Astrocyte of the cerebellum (primary cell): ENCODE results near the gene SERHL2.
"Not testable (repeated sequence)": the region's sequence is repeated elsewhere in the genome, so short reads cannot be mapped to it uniquely, and the experiment has no call there.

Experiments
- DNase-seq: peaks from one replicate; pipeline ENCODE4 v3.0.0-alpha.2; 2011; ENCODE audit warnings: low read depth
- H3K4me3 ChIP-seq: 2 replicates; pipeline ENCODE4 v1.5.1; 2011; ENCODE audit warnings: mild to moderate bottlenecking, low read depth, low read length, moderate library complexity
- CTCF ChIP-seq: IDR thresholded peaks from 2 replicates; pipeline ENCODE4 v1.5.1; 2012; ENCODE audit warnings: low read length, low read depth, moderate library complexity, mild to moderate bottlenecking; ENCODE audit errors: missing control alignments
- in situ Hi-C: cut with HindIII; loops from 2 replicates; pipeline ENCODE4 v1.10.0; 2017; ENCODE audit warnings: low sequenced_read_pairs

Gene SERHL2

GRCh38 chr22:42615092-42615859, 61.5 kb downstream of the SERHL2 start:
- no peak for TF ChIP-seq CTCF
- peak; percentile 99 for DNase-seq
- in situ Hi-C loops, result no loop called here
- peak overlapping the region; percentile 86 for H3K4me3 ChIP-seq

- in situ Hi-C loops, H3K4me3 ChIP-seq: not testable (repeated sequence)
Observed at GRCh38 chr22:42615860-42616175, 62.1 kb downstream of the SERHL2 start.

GRCh38 chr22:42617155-42617983, 63.6 kb downstream of the SERHL2 start:
- in situ Hi-C loops, result no loop called here
- no peak overlapping the region for H3K4me3 ChIP-seq
- no peak for TF ChIP-seq CTCF
- DNase-seq, result no peak

More at GRCh38 chr22:42615860-42616175, 62.1 kb downstream of the SERHL2 start:
- DNase-seq, result not testable (repeated sequence)

GRCh38 chr22:42619261-42620063, 65.7 kb downstream of the SERHL2 start:
- no peak overlapping the region for H3K4me3 ChIP-seq
- TF ChIP-seq CTCF, result no peak

GRCh38 chr22:42620084-42620483, 66.3 kb downstream of the SERHL2 start:
- H3K4me3 ChIP-seq, result no peak overlapping the region
- in situ Hi-C loops, result no loop called here

More at GRCh38 chr22:42619261-42620063, 65.7 kb downstream of the SERHL2 start:
- DNase-seq, result no peak
- in situ Hi-C loops, result no loop called here

GRCh38 chr22:42621505-42622002, 67.8 kb downstream of the SERHL2 start:
- no peak overlapping the region for H3K4me3 ChIP-seq
- in situ Hi-C loops, result no loop called here
- peak; percentile 94 for TF ChIP-seq CTCF
- no peak for DNase-seq

More at GRCh38 chr22:42620084-42620483, 66.3 kb downstream of the SERHL2 start:
- DNase-seq, result no peak
- no peak for TF ChIP-seq CTCF
